Body of pancreas (tissue), 4 donors: ENCODE measurements around the gene SOX12.

ENCODE experiments used
- POLR2A ChIP-seq, 3 donors: fragments of 450-650 bp; IDR thresholded peaks; one replicate each; pipeline ENCODE4 v1.6.1; 2016; ENCODE audit warnings: antibody characterized with exemption in 3 of 3, mild to moderate bottlenecking in 2 of 3
- TF ChIP-seq, protein P1 (sequence below), 7 experiments: fragments of 450-650 bp in 4 of 7; fragments of 200-600 bp in 3 of 7; sonication (generic) in 3 of 7; IDR thresholded peaks; one replicate each; pipeline ENCODE4 v1.5.1; 2016 to 2019; ENCODE audit warnings: antibody characterized with exemption in 7 of 7

DNA sequence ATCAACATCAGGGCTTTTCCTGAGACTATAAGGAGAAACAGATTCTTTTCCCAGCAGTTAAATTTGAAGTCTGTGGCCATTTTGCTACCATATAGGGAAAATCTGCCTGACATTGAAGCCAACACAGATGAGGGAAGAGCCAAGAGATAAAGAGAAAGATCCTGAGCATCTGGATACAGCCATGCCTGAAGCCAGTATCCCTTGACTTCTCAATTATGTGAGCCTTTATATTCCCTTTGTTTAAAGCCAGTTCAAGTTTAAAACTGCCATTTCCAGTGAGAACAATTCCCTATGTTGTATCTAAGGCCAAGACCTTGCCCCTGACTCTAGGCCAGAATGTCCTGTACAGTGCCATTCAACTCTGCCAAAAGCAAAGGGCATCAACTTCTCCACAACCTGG is 17.8 kb downstream of the SOX12 start:
- TF ChIP-seq POLR2A (IDR thresholded peaks at IDR 0.05) = no peak
- TF ChIP-seq, protein P1, sequence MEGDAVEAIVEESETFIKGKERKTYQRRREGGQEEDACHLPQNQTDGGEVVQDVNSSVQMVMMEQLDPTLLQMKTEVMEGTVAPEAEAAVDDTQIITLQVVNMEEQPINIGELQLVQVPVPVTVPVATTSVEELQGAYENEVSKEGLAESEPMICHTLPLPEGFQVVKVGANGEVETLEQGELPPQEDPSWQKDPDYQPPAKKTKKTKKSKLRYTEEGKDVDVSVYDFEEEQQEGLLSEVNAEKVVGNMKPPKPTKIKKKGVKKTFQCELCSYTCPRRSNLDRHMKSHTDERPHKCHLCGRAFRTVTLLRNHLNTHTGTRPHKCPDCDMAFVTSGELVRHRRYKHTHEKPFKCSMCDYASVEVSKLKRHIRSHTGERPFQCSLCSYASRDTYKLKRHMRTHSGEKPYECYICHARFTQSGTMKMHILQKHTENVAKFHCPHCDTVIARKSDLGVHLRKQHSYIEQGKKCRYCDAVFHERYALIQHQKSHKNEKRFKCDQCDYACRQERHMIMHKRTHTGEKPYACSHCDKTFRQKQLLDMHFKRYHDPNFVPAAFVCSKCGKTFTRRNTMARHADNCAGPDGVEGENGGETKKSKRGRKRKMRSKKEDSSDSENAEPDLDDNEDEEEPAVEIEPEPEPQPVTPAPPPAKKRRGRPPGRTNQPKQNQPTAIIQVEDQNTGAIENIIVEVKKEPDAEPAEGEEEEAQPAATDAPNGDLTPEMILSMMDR (IDR thresholded peaks at IDR 0.05) = no peak
